CD8-positive, alpha-beta memory T cell (primary cell): ENCODE measurements around the gene GAS6. TPM values are rescaled to one million over a fixed set of nuclear protein-coding genes. Genes with fewer than 3 reads are reported as not detected.
A peak's percentile ranks its signal among the peaks of the same experiment; 100 is the strongest.

ENCODE experiments used
- CTCF ChIA-PET: fragments of 350-600 bp; sonication (Branson Sonifier 250); formaldehyde crosslinking; loops from one replicate; lab custom pipeline; 2021; ENCODE audit warnings: antibody characterized with exemption; lab: Charles Lee
- POLR2A ChIA-PET: fragments of 350-600 bp; sonication (Branson Sonifier 250); formaldehyde crosslinking; loops from one replicate; lab custom pipeline; 2021; ENCODE audit warnings: antibody characterized with exemption; lab: Charles Lee
- DNase-seq, 5 donors: peaks; one replicate each; pipeline versions ENCODE4 v3.0.0 to v3.0.0-alpha.2; 2020 to 2022; ENCODE audit warnings: mixed read lengths in 1 of 5
- H3K27ac ChIP-seq: one replicate; pipeline ENCODE4 v1.7.0; 2013; ENCODE audit warnings: low read depth, mild to moderate bottlenecking, low read length, moderate library complexity
- H3K27me3 ChIP-seq: 2 replicates; pipeline ENCODE4 v1.7.0; 2013; ENCODE audit warnings: low read length, mild to moderate bottlenecking; ENCODE audit not compliant: insufficient read depth, poor library complexity, severe bottlenecking
- H3K36me3 ChIP-seq: 2 replicates; pipeline ENCODE4 v1.7.0; 2013; ENCODE audit warnings: mild to moderate bottlenecking, low read length, moderate library complexity; ENCODE audit not compliant: insufficient read depth
- H3K4me1 ChIP-seq: 2 replicates; pipeline ENCODE4 v1.7.0; 2013; ENCODE audit warnings: mild to moderate bottlenecking, low read length, moderate library complexity; ENCODE audit not compliant: insufficient read depth
- H3K4me3 ChIP-seq: 2 replicates; pipeline ENCODE4 v1.7.0; 2013; ENCODE audit warnings: mild to moderate bottlenecking, low read length
- H3K9me3 ChIP-seq: 2 replicates; pipeline ENCODE4 v1.7.0; 2013; ENCODE audit warnings: mild to moderate bottlenecking, low read length
- H3K27ac Mint-ChIP-seq, 8 donors: one replicate each; pipeline ENCODE4 v1.8.0; 2020 to 2021; ENCODE audit warnings: mixed read lengths in 8 of 8, mild to moderate bottlenecking in 6 of 8, inconsistent platforms in 3 of 8, moderate library complexity in 3 of 8
- H3K27me3 Mint-ChIP-seq, 2 donors: one replicate each; pipeline ENCODE4 v1.8.0; 2020 to 2021; ENCODE audit warnings: mixed read lengths in 2 of 2, mild to moderate bottlenecking in 1 of 2, moderate library complexity in 1 of 2
- H3K36me3 Mint-ChIP-seq, 3 donors: one replicate each; pipeline ENCODE4 v1.8.0; 2020 to 2021; ENCODE audit warnings: mixed read lengths in 3 of 3, inconsistent platforms in 1 of 3, mild to moderate bottlenecking in 1 of 3
- H3K4me1 Mint-ChIP-seq, 3 donors: one replicate each; pipeline ENCODE4 v1.8.0; 2020 to 2021; ENCODE audit warnings: mixed read lengths in 3 of 3, inconsistent platforms in 1 of 3, mild to moderate bottlenecking in 1 of 3
- H3K4me3 Mint-ChIP-seq, 7 donors: one replicate each; pipeline ENCODE4 v1.8.0; 2020 to 2021; ENCODE audit warnings: mixed read lengths in 7 of 7, mild to moderate bottlenecking in 6 of 7, moderate library complexity in 4 of 7, inconsistent platforms in 2 of 7
- H3K9me3 Mint-ChIP-seq, 5 donors: one replicate each; pipeline ENCODE4 v1.8.0; 2020 to 2022; ENCODE audit warnings: mixed read lengths in 5 of 5, mild to moderate bottlenecking in 3 of 5, moderate library complexity in 2 of 5, inconsistent platforms in 1 of 5
- polyA plus RNA-seq: library from polyadenylated mRNA; unstranded; fragments of 300-500 nt; fragmentation: Illumina TruSeq; gene quantifications from one replicate; pipeline ENCODE4 v1.2.3, GENCODE V29; 2021
- total RNA-seq, 2 experiments: library from RNA; stranded (reverse); gene quantifications; one replicate each; pipeline ENCODE4 v1.2.3, GENCODE V29; 2021

The GAS6 gene
- total and polyA plus RNA-seq, 3 experiments from 2014 or later, result 0.42 to 0.50 (median 0.47) TPM

- H3K4me1 Mint-ChIP-seq, result peaks cover 13 to 17% (median 17%) of the 10 kb centered on the region in 3 donors
- H3K4me3 ChIP-seq, result no peak overlapping the region
- H3K4me1 ChIP-seq, result peaks cover 13% of the 10 kb centered on the region
- H3K27ac ChIP-seq, result no peak overlapping the region
- H3K27me3 ChIP-seq, result peaks cover 33% of the 10 kb centered on the region
- H3K4me3 Mint-ChIP-seq, result peak overlapping the region; percentile 39 to 76 (median 62)
- no peaks in the 10 kb centered on the region for H3K36me3 ChIP-seq
- no peaks in the 10 kb centered on the region for H3K9me3 ChIP-seq
- H3K27ac Mint-ChIP-seq, result peak overlapping the region in 1 of 8 donors; percentile 14
- POLR2A ChIA-PET, result no interaction called here
- H3K36me3 Mint-ChIP-seq, result no peaks in the 10 kb centered on the region
- CTCF ChIA-PET, result no interaction called here
- peaks cover 33 to 35% of the 10 kb centered on the region in 2 donors for H3K27me3 Mint-ChIP-seq
- no peaks in the 10 kb centered on the region for H3K9me3 Mint-ChIP-seq
- no peak for DNase-seq
Measured at GRCh38 chr13:113862191-113862930, 1.5 kb downstream of the GAS6 start.

- Mint-ChIP-seq H3K27ac (no peak overlapping the region), H3K4me1 (peaks cover 13 to 17% (median 17%) of the 10 kb centered on the region in 3 donors), H3K9me3 (no peaks in the 10 kb centered on the region), H3K27me3 (peaks cover 31 to 32% of the 10 kb centered on the region in 2 donors), H3K36me3 (no peaks in the 10 kb centered on the region), H3K4me3 (peak overlapping the region in 1 of 7 donors; percentile 20)
- DNase-seq, result no peak
- Histone ChIP-seq H3K9me3 (no peaks in the 10 kb centered on the region), H3K4me3 (no peak overlapping the region), H3K27ac (no peak overlapping the region), H3K27me3 (peaks cover 30% of the 10 kb centered on the region), H3K36me3 (no peaks in the 10 kb centered on the region), H3K4me1 (peaks cover 13% of the 10 kb centered on the region)
- POLR2A ChIA-PET, result no interaction called here
- CTCF ChIA-PET, result no interaction called here
Measured at GRCh38 chr13:113861433-113862030, 2.3 kb downstream of the GAS6 start.

GRCh38 chr13:113860665-113861432 lies 3.0 kb downstream of the GAS6 start:
- H3K27me3 ChIP-seq, result peaks cover 24% of the 10 kb centered on the region
- POLR2A ChIA-PET, result no interaction called here

GRCh38 chr13:113860051-113860664 lies 3.7 kb downstream of the GAS6 start:
- Mint-ChIP-seq H3K4me1 (peaks cover 9 to 17% (median 14%) of the 10 kb centered on the region in 3 donors), H3K27me3 (peaks cover 18% of the 10 kb centered on the region in 2 donors), H3K9me3 (no peaks in the 10 kb centered on the region), H3K27ac (no peak overlapping the region), H3K36me3 (no peaks in the 10 kb centered on the region), H3K4me3 (peak overlapping the region in 2 of 7 donors; percentile 34 to 48)
- peaks cover 16% of the 10 kb centered on the region for H3K4me1 ChIP-seq
- POLR2A ChIA-PET, result no interaction called here
- peaks cover 19% of the 10 kb centered on the region for H3K27me3 ChIP-seq
- H3K4me3 ChIP-seq, result no peak overlapping the region
- peak overlapping the region; percentile 3 for H3K27ac ChIP-seq
- DNase-seq, result no peak
- no peaks in the 10 kb centered on the region for H3K9me3 ChIP-seq
- no peaks in the 10 kb centered on the region for H3K36me3 ChIP-seq
- CTCF ChIA-PET, result no interaction called here

More at GRCh38 chr13:113860665-113861432, 3.0 kb downstream of the GAS6 start:
- Histone ChIP-seq H3K4me1 (peaks cover 13% of the 10 kb centered on the region), H3K4me3 (no peak overlapping the region), H3K27ac (no peak overlapping the region), H3K36me3 (no peaks in the 10 kb centered on the region), H3K9me3 (no peaks in the 10 kb centered on the region)
- CTCF ChIA-PET, result no interaction called here
- Mint-ChIP-seq H3K4me3 (peak overlapping the region in 3 of 7 donors; percentile 18 to 34 (median 20)), H3K36me3 (no peaks in the 10 kb centered on the region), H3K9me3 (no peaks in the 10 kb centered on the region), H3K4me1 (peaks cover 13 to 17% (median 17%) of the 10 kb centered on the region in 3 donors), H3K27ac (no peak overlapping the region), H3K27me3 (peaks cover 25% of the 10 kb centered on the region in 2 donors)
- DNase-seq, result no peak

GRCh38 chr13:113859311-113860050 lies 4.4 kb downstream of the GAS6 start:
- Mint-ChIP-seq H3K36me3 (no peaks in the 10 kb centered on the region), H3K4me3 (no peak overlapping the region), H3K27ac (no peak overlapping the region), H3K4me1 (peaks cover 14 to 20% (median 15%) of the 10 kb centered on the region in 3 donors), H3K27me3 (peaks cover 11% of the 10 kb centered on the region in 2 donors), H3K9me3 (no peaks in the 10 kb centered on the region)
- Histone ChIP-seq H3K27me3 (peaks cover 16% of the 10 kb centered on the region), H3K36me3 (no peaks in the 10 kb centered on the region), H3K27ac (peak overlapping the region; percentile 3), H3K9me3 (no peaks in the 10 kb centered on the region), H3K4me3 (no peak overlapping the region), H3K4me1 (peaks cover 20% of the 10 kb centered on the region)
- POLR2A ChIA-PET, result no interaction called here
- CTCF ChIA-PET, result no interaction called here
- DNase-seq, result no peak

- DNase-seq, result no peak
- Mint-ChIP-seq H3K27ac (no peak overlapping the region), H3K4me1 (peaks cover 22 to 32% (median 23%) of the 10 kb centered on the region in 3 donors), H3K4me3 (no peak overlapping the region), H3K27me3 (peaks cover 6% of the 10 kb centered on the region in 2 donors), H3K9me3 (no peaks in the 10 kb centered on the region), H3K36me3 (no peaks in the 10 kb centered on the region)
- Histone ChIP-seq H3K4me3 (no peak overlapping the region), H3K27me3 (peaks cover 11% of the 10 kb centered on the region), H3K36me3 (no peaks in the 10 kb centered on the region), H3K4me1 (peaks cover 19% of the 10 kb centered on the region), H3K27ac (no peak overlapping the region), H3K9me3 (no peaks in the 10 kb centered on the region)
- CTCF ChIA-PET, result no interaction called here
- POLR2A ChIA-PET, result interaction anchor here (0.6 kb wide), 1 partner anchor 103 kb away, joined by 3 read pairs; no protein-coding TSS in a partner anchor
Measured at GRCh38 chr13:113857531-113858195, 6.2 kb downstream of the GAS6 start.

- Mint-ChIP-seq H3K27me3 (peaks cover 0 to 1% of the 10 kb centered on the region in 2 donors), H3K27ac (no peak overlapping the region), H3K36me3 (no peaks in the 10 kb centered on the region), H3K4me3 (no peak overlapping the region), H3K4me1 (peaks cover 17 to 26% (median 18%) of the 10 kb centered on the region in 3 donors), H3K9me3 (no peaks in the 10 kb centered on the region)
- DNase-seq, result no peak
- no peak overlapping the region for H3K4me3 ChIP-seq
- H3K27me3 ChIP-seq, result peaks cover 1% of the 10 kb centered on the region
- no peaks in the 10 kb centered on the region for H3K9me3 ChIP-seq
- CTCF ChIA-PET, result no interaction called here
- no peaks in the 10 kb centered on the region for H3K36me3 ChIP-seq
- H3K27ac ChIP-seq, result no peak overlapping the region
- peaks cover 16% of the 10 kb centered on the region for H3K4me1 ChIP-seq
- POLR2A ChIA-PET, result no interaction called here
Measured at GRCh38 chr13:113856716-113857065, 7.2 kb downstream of the GAS6 start.
